Measurements from ENCODE around the gene IZUMO4.
"Not testable (repeated sequence)": the region's sequence is repeated elsewhere in the genome, so short reads cannot be mapped to it uniquely, and the experiment has no call there.

The IZUMO4 gene

DNA sequence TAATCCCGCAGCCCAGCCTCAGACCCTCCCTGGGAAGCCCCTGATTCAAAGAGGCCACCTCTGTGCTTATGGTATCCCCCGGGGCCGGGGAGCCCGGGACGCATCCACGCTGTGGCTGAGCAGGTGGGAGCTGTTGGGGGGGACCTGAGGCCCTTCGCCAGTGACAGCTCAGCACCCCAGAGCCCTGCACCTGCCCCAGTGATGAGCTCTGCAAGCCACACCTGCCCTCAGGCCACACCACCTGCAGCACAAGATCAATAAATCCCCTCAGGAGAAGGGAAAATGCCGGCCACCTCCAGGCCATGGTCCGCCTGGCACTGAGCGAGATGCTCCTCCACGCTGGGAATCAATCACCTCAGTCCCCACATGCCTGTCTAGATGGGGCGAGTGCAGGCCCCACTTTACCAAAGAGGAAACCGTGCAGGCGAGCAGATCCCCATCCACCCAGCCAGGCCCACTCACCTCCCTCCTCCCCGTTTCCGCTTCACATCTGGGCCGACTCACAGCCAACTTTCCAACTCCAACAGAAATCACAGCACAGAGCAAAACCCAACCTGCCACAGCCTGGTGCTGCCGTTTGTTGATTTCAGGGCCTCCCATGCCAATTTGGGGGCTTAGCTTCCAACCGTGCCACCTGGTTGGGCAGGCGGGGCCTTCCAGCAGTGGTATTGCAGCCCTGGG is 13.4 kb upstream of the IZUMO4 start:
- no peak for DNase-seq

DNA sequence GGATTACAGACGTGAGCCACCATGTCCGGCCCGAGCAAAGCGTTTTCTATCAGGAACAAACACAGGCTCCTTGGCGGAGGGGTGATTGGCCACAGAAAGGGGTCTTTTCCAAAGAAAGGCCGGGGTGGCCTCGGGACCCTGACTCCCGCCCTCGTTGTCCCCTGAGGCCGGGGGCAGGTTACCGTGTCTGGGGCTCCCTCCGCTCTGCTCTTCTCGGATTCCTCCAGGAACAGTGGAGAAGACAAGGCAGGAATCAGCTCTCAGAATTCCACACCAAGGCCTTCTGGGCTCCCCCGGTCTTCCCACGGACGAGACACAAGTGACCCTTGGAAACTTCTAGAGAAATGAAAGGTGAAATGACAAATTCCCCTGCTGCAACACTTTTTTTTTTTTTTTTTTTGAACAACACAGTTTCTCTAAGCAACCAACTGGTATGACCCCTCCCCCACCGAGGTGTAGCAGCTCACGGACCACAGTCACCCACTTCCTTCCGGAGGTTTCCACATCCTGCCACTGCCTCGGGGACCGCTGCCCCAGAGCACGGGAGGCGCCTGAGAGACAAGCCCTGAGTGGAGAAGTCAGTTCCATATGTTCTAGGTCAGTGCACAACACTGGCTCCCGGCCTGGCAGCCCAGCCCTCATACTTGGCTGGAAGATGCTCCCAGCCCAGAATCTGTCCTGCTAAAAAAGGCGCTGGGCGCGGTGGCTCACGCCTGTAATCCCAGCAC is 11.6 kb upstream of the IZUMO4 start:
- peak; percentile 42 for DNase-seq

DNA sequence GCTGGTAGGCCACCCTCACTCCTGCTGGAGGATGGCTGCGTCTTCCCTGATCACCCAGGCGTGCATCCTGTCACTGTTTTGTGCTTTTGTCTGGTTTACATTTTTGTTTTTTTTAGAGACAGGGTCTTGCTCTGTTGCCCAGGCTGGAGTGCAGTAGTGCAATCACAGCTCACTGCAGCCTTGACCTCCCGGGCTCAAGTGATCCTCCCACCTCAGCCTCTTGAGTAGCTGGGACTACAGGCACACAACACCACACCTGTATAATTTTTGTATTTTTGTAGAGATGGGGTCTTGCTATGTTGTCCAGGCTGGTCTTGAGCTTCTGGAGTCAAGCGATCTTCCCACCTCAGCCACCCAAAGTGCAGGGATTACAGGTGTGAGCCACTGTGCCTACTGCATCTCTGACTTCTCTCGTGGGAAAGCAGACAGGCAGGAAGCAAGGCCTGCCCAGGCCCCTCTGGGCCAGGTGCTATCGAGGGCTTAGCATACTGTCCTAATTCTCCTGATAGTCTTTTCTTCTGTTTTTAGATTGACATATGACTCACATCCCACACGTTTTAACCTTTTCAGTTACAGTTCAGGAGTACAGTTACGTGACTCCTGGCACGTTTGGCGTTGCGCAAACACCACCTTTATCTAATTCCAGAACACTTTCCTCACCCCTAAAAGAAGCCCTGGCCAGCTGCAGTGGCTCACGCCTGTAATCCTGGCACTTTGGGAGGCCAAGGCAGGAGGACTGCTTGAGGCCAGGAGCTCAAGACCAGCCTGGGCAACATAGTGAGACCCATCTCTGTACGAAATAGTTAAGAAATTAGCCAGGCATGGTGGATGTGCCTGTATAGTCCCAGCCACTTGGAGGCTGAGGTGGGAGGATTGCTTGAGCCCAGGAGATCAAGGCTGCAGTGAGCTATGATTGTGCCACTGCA is 9.8 kb upstream of the IZUMO4 start:
- DNase-seq, result not testable (repeated sequence)

DNA sequence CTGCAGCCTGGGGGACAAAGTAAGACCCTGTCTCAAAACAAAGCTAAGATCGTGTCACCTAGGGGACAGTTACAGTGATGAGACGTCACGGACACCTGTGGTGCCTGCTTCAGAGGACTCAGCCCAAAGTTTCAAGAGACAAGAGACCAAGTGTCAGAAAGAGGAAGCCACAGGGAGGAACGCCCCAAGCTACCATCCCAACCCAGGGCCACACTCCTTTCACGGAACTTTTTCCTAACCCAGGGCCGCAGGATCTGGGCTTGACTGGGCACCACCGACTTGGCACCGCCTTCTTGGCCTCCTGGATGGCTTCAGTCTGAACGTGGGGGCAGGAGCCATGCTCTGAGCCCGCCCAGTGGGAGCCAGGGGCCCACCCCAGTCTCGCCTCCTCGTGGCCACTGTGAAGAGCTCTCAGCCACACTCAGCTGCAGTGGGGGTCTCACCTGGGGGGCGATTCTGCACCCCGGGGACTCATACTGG is 9.1 kb upstream of the IZUMO4 start:
- no peak for DNase-seq

DNA sequence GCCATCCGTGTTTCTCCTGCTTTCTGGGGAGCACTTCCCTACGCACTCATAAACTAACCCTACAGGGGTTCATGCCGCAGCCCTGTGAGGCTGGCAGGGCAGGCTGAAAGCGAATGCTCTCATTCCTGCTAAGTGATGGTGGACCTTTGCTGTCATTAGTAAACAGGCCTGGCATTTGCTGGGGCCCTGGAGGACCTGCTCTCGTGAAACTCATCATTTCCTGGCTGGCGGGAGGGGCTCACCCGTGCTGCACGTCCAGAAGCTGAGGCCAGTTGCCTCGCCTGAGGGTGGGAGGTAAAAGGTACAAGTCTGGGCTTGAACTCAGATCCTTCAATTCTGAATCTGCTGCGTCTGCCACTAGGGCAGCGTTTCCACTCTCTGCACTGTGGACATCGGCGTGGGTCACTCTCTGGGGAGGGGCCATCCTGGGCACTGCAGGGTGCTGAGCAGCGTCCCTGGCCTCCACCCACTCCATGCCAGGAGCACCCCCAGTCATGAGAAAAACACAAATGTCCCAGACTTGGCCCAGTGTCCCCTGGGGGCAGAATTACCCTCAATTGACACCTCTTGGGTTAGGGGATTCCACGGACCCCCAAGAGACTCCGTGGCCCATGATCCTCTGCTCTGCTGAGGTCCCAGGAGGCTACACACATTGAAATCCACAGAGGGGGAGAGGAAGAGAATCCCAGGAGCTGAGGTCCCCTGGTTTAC is 7.6 kb upstream of the IZUMO4 start:
- peak; percentile 46 for DNase-seq

DNA sequence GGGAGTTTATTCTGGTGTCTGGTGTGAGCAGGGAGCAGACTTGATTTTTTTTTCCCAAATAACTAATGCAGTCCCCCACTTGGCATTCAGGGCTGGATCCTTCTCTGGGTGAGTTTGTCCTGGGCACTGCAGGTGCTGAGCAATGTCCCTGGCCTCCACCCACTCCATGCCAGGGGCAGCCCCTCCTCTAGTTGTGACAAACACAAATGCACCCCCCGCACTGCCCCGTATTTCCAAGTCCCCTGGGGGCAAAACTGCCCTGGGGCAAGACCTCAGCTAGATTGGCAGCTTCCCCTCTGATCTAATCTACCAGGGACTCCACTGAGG is 7.0 kb upstream of the IZUMO4 start:
- no peak for DNase-seq

DNA sequence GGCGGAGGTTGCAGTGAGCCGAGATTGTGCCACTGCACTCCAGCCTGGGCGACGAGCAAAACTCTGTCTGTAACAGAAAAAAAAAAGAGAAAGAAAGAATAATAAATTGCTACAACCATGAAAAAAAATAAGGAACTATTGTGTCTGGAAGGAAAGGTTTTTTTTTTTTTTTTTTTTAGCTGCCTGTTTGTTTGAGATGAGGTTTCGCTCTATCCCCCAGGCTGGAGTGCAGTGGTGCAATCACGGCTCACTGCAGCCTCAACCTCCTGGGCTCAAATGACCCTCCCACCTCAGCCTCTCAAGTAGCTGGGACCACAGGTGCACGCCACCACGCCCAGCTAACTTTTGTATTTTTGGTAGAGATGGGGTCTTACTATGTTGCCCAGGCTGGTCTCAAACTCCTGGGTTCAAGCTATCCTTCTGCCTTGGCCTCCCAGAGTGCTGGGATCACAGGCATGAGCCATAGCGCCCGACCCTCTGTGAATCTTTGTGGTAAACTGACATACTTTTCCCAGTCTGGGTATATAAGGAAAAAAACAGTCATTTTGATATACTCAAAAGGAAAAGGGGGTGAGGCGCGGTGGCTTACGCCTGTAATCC is 4.7 kb upstream of the IZUMO4 start:
- DNase-seq, result not testable (repeated sequence)

DNA sequence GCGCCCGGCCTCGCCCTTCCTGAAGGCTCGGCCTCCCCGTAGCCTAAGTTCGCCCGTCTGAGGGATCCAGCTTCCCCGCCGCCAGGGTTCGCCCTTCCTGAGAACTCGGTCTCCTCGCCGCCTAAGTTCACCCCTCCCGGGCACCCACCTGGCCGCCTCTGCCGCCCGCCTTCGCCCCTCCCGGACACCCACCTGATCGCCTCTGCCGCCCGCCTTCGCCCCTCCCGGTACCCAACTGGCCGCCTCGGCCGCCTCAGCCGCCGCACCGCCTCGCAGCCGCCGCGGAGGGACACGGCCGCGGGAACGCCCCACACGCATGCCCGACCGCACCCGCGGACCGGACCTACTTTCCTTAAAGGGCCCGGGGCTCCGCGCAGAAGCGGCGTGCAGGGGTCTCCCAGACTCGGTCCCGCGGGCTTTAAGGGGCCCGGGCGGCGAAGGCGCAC is 658 bp upstream of the IZUMO4 start, which contains the start of gene MOB3A:
Gene MOB3A (minus strand): TSS at position 293 of the 446 bp plus-strand sequence. CDS start 17,766 bp downstream, outside the sequence.
- DNase-seq, result peak; percentile 92

DNA sequence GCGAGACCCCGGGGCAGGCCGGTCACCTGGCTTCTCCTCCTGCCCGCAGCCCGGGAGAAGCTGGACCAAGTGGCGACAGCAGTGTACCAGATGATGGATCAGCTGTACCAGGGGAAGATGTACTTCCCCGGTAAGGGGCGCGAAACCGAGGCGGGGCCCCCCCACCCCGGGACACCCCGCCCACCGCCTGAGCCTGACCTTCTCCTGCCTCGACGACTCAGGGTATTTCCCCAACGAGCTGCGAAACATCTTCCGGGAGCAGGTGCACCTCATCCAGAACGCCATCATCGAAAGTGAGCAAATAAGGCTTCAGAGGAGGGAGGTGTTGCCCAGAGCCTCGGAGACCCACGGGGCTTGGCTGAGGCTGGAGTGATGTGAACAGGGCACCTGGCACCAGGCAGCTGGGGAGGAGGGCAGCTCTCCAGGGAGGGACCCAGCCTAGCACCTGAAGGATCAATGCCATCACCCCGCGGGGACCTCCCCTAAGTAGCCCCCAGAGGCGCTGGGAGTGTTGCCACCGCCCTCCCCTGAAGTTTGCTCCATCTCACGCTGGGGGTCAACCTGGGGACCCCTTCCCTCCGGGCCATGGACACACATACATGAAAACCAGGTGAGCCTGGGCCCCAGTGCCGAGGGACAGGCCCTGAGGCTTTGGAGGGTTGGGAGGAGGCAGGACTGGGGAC is 629 bp downstream of the IZUMO4 start:
- DNase-seq, result no peak

DNA sequence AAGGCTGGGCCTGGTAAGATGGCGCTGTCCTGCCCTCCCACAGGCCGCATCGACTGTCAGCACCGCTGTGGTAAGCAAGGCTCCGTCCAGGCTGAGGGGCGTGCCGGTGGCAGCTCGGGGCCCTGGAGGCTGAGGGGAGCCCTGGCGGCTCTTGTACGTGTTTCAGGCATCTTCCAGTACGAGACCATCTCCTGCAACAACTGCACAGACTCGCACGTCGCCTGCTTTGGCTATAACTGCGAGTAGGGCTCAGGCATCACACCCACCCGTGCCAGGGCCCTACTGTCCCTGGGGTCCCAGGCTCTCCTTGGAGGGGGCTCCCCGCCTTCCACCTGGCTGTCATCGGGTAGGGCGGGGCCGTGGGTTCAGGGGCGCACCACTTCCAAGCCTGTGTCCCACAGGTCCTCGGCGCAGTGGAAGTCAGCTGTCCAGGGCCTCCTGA is 1.2 kb downstream of the IZUMO4 start:
- no peak for DNase-seq

DNA sequence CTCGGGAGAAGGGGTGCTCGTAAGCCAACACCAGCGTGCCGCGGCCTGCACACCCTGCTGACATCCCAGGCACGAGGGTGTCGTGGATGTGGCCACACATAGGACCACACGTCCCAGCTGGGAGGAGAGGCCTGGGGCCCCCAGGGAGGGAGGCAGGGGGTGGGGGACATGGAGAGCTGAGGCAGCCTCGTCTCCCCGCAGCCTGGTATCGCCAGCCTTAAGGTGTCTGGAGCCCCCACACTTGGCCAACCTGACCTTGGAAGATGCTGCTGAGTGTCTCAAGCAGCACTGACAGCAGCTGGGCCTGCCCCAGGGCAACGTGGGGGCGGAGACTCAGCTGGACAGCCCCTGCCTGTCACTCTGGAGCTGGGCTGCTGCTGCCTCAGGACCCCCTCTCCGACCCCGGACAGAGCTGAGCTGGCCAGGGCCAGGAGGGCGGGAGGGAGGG is 2.4 kb downstream of the IZUMO4 start:
- DNase-seq, result no peak

DNA sequence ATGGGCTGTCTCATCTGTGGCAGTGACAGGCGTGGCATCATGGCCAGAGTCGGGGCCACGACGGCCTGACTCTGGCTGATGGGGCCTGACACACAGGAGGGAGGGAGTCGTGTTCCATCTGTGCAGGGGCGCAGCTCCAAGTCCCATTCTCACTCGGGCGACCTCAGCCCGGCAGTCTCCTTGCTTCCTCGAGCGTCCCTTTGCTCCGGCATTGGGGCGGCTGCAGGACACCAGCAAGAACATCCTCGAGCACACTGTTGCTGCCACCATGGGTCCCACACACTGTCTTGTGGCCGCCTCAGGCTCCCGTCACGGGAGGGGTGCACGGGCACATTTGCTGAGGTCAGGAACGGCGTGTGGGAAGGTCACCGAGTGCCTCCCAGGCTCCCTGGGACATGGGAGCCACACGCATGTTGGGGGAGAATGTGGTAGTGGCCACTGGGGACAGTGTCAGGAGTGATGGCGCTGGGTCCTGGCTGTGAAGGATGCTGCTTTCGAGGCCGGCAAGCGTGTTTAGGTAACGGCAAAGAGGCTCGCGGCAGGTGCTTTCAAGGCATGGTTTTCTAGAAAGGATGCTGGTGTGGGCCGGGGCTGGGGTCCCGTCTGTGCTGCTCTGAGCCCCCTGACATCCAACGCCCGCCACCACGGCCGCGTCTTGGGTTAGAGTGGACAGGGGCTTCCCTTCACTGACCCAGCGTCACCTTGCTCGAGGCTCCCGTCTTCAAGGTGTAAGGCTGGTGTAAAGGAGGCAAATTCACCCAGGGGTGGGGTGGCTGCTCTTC is 3.4 kb downstream of the IZUMO4 start:
- no peak for DNase-seq

DNA sequence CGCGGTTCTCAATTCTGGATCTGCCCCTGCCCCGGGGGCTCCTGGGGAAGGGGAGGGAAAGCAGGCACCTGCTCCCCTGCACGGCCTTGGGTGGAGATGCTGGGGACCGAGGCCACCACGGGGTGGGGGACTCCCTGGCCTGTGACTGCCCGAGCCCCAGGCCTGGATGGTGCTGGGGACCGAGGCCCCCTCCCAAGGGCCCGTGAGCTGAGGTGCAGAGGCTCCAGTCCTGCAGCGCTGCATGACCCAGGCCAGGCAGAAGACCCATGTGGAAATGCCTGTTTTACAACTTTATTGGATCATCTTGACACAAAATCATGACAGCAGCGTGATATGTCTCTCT is 4.0 kb downstream of the IZUMO4 start:
- DNase-seq, result no peak

DNA sequence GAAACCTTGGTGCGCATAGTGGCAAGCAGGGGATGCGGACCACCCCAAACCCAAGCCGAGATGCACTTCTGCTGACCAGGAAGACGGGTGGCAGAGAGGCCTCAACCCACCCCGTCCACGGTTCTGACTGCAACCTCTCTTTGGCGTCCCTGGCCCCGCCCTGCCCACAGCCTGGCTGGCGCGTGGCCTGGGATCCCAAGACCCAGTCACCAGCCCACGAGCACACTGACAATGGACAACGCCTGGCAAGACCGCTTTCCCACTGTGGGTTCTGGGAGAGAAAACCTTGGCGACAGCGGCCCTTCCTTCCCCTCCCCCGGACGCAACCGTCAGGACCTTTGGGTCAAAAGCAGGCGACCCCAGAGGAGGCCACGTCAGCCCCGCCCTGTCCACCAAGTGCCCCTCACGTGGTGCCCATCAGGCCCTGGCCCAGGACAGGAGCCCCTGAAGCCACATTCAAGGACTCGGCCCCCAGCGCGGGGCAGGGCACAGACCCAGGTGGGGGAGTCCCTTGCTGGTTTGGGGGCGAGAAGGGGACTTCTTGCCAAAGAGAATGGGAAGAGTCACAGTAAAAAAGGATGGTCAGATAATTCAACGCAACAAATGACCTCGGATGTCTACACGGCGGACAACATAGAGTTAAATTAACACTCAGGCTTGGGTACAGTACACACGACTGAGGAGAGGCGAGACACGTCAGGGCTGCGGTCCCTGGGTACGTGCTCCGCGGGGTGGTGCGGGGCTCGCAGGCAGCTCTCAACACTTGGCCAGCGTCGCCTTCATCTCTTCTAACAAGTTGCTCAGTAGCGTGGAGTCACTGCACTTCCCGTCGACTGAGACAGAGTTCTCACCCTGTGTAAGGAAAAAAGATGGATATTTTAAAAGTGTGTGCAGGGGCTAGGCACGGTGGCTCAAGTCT is 5.0 kb downstream of the IZUMO4 start:
- DNase-seq, result no peak

DNA sequence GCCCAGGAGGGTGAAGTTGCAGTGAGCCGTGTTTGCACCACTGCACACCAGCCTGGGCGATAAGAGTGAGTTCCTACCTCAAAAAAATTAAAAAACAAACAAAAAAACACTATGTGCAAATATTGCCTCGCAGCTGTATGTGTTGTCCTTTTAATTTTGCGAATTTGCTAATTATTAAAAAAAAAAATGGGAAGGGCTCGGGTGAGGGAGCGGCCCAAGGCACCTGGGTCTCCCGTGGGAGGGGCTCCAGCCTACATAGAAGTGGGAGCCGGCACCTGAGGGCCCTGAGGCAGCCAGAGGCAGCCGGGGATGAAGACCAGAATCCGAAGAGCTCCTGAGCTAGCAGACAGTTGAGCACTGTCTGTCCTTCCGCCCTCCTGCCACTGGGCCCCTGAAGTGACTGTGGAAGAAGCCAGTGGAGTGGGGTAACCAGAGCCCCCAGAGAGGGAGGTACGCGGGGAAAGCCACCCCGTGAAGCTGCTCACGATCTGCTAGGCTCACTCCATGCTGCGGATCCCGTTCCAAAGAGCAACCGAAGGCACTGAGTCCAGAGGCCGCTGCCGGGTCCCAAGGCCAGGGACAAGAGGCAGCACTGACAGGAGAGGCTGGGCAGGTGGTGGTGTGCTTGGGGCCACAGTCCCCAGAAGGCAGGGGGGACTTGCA is 6.5 kb downstream of the IZUMO4 start:
- DNase-seq, result no peak

DNA sequence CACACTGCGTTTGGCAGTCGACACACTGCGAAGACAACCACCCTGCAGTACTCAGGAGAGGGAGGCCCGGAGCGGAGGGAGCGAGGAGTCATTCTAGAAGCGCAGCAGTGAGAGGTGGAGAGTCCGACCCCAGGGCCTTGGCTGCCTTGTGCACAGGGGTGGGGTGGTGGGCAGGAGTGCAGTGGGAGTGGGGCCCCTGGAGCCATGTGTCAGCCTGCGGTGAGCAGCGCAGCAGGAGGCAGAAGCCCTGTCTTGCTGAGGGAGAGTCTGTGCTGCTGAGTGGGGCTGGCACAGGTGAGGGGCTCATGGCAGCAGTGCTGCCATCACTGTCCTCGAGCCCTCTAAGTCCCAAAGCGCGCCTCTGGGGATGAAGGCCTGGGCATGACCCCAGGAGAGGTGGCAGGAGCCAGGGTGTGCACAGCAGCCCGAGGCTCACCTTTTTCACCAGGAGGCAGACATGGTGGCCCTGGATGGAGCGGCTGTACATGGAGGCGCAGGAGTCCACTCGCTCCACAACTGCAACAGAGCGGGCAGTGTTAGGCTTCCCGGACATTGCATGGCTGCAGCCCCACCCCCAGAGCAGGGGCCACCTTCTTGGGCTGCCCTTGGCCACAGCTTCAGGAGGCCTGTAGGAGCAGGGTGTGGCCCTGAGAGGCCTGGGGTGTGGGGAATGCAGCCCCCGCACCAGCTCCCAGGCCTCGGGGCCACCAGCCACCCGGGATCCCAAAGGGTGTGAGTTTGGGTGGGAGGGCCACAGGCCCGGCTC is 11.7 kb downstream of the IZUMO4 start:
- DNase-seq, result no peak

DNA sequence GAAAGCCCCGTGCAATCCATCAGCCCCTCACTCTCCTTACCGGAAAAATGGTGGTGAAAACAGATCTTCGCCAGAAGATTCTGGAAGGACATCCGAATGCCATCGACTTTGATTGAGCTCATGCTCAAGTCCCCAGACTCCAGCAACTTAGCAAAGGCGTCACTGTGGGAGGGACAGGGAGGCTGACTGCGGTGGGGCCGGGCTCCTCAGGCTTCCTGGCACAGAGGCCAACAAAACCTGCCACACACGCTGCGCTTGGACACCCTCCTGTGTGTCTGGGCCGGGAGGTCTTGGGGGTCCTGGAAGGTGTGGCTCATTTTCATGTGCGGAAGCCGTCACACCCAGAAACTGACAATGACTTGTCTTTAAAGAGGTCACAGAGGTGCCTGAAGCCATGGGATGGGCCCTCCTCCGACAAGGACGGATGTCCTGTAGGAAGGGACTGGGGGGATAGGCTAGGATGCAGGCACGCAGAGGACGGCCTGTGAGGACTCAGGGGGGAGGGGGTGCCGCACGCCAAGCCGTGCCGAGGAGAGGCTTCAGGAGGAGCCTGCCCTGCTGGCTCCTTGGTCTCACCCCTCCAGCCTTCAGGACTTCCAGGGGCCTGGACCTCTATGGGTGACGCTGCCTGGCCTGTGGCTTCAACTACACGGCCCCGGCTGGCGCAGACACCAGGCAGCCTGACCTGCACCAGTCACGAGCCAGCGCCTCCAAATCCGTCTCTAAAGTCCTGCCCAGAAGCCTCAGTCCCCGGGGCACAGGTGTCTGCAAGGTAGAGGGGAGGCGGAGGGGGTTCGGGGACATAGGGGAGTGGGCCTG is 12.5 kb downstream of the IZUMO4 start:
- DNase-seq, result no peak

All from fibroblast of skin of back (primary cell).